Left lung (tissue), 10 donors: ENCODE data around the gene COL1A1. TPM values are rescaled to one million over a fixed set of nuclear protein-coding genes. Genes with fewer than 3 reads are reported as not detected.

ENCODE experiments used
- ATAC-seq: fragments of 200-7000 bp; cut with Tn5 transposase; one replicate; pipeline ENCODE4 v1.9.1; 2020; ENCODE audit warnings: moderate library complexity
- DNase-seq, 4 donors: peaks; one replicate each; pipeline ENCODE4 v3.0.0-alpha.2; 2013 to 2020
- H3K27ac ChIP-seq, 2 donors: fragments of 200-600 bp; sonication (generic) in 1 of 2; one replicate each; pipeline versions ENCODE4 v1.5.0 to v1.8.0; 2020 to 2021
- H3K27me3 ChIP-seq, 2 donors: fragments of 200-600 bp; sonication (generic) in 1 of 2; one replicate each; pipeline versions ENCODE4 v1.5.0 to v1.8.0; 2020 to 2021
- H3K36me3 ChIP-seq, 2 donors: fragments of 200-600 bp; sonication (generic) in 1 of 2; one replicate each; pipeline versions ENCODE4 v1.5.0 to v1.8.0; 2020 to 2021
- H3K4me1 ChIP-seq, 2 donors: fragments of 200-600 bp; one replicate each; pipeline ENCODE4 v1.8.0; 2021
- H3K4me3 ChIP-seq, 2 donors: fragments of 200-600 bp; sonication (generic) in 1 of 2; one replicate each; pipeline versions ENCODE4 v1.5.0 to v1.8.0; 2020 to 2021; ENCODE audit warnings: mild to moderate bottlenecking in 1 of 2
- H3K9me3 ChIP-seq, 2 donors: fragments of 200-600 bp; sonication (generic) in 1 of 2; one replicate each; pipeline versions ENCODE4 v1.5.0 to v1.8.0; 2020 to 2021
- CTCF ChIP-seq, 2 donors: fragments of 200-600 bp; sonication (generic) in 1 of 2; IDR thresholded peaks; one replicate each; pipeline versions ENCODE4 v1.5.0 to v1.8.0; 2021; ENCODE audit warnings: antibody characterized with exemption in 2 of 2
- intact Hi-C, 2 donors: fragments of 100-400 bp; cut with DNase I; formaldehyde crosslinking; loops; one replicate each; pipeline versions ENCODE4 v1.11.2 to v1.14.2; 2022
- polyA plus RNA-seq, 6 donors: library from polyadenylated mRNA; unstranded; fragments of 120-200 nt; gene quantifications; one replicate each; pipeline ENCODE4 v1.2.1, GENCODE V29; 2013; ENCODE audit not compliant: insufficient read length in 6 of 6
- total RNA-seq, 2 donors: library from RNA; stranded (reverse); fragmentation: NEBNext Ultra II Directional; extraction: Animal tissue kit (Norgen Biotek cat#: 25700); gene quantifications; one replicate each; pipeline ENCODE4 v1.2.1, GENCODE V29; 2021
- donor health status: DM: no; HTN: yes; CAD: no.
- donor health status: DM: no; HTN: no; CAD: no.

The COL1A1 gene
- total and polyA plus RNA-seq, 8 donors, result 421 to 4,830 (median 675) TPM

- ATAC-seq (peak; percentile 76), DNase-seq (peak; percentile 88 to 92 (median 90))
- peak overlapping the region; percentile 89 to 92 for H3K27ac ChIP-seq
- intact Hi-C loops, result no loop called here
- TF ChIP-seq CTCF (IDR thresholded peaks at IDR 0.05), result no peak
- peak overlapping the region; percentile 98 for H3K4me3 ChIP-seq
- no peaks in the 10 kb centered on the region for H3K9me3 ChIP-seq
- peaks cover 11 to 64% of the 10 kb centered on the region in 2 donors for H3K4me1 ChIP-seq
- H3K27me3 ChIP-seq, result no peaks in the 10 kb centered on the region
- no peaks in the 10 kb centered on the region for H3K36me3 ChIP-seq
These were observed 49.4 kb downstream of the COL1A1 start for GRCh38 chr17:50151937-50152547.

GRCh38 chr17:50151041-50151936 is 50.1 kb downstream of the COL1A1 start:
- peaks cover 18 to 72% of the 10 kb centered on the region in 2 donors for H3K4me1 ChIP-seq
- H3K4me3 ChIP-seq, result peak overlapping the region; percentile 98
- peak overlapping the region; percentile 89 to 92 for H3K27ac ChIP-seq
- no peaks in the 10 kb centered on the region for H3K27me3 ChIP-seq
- no peaks in the 10 kb centered on the region for H3K36me3 ChIP-seq
- DNase-seq (peak; percentile 87 to 98 (median 94)), ATAC-seq (peak; percentile 81)
- intact Hi-C loops, result no loop called here
- H3K9me3 ChIP-seq, result no peaks in the 10 kb centered on the region
- TF ChIP-seq CTCF (IDR thresholded peaks at IDR 0.05), result peak; percentile 45 to 87

- ATAC-seq, result no peak
- H3K4me3 ChIP-seq, result peak within 1 kb of the TSS; percentile 98
- TF ChIP-seq CTCF (IDR thresholded peaks at IDR 0.05), result no peak
- no peaks in the 10 kb centered on the region for H3K27me3 ChIP-seq
- intact Hi-C loops, result no loop called here
- no peaks in the 10 kb centered on the region for H3K36me3 ChIP-seq
- peaks cover 23 to 72% of the 10 kb centered on the region in 2 donors for H3K4me1 ChIP-seq
- H3K27ac ChIP-seq, result peak within 1 kb of the TSS; percentile 89 to 92
- no peaks in the 10 kb centered on the region for H3K9me3 ChIP-seq
- no peak for DNase-seq
These were observed 50.9 kb downstream of the COL1A1 start, which contains the start of gene PPP1R9B for GRCh38 chr17:50150354-50151040. PPP1R9B (minus strand) TSS chr17:50150677; CDS start chr17:50150513, 164 bp downstream.

GRCh38 chr17:50149417-50150353 is 51.7 kb downstream of the COL1A1 start:
- TF ChIP-seq CTCF (IDR thresholded peaks at IDR 0.05), result peak in 1 of 2 donors; percentile 19
- peak; percentile 2 for ATAC-seq
- peaks cover 0 to 7% of the 10 kb centered on the region in 2 donors for H3K36me3 ChIP-seq
- H3K27me3 ChIP-seq, result no peaks in the 10 kb centered on the region
- peak in 2 of 4 donors; percentile 64 to 96 for DNase-seq
- H3K4me1 ChIP-seq, result peaks cover 23 to 72% of the 10 kb centered on the region in 2 donors
- intact Hi-C loops, result no loop called here
- no peaks in the 10 kb centered on the region for H3K9me3 ChIP-seq
- peak overlapping the region; percentile 89 to 92 for H3K27ac ChIP-seq
- H3K4me3 ChIP-seq, result peak overlapping the region; percentile 98
